OCI-LY7 (cell line): ENCODE results near the gene CIROP. TPM values are rescaled to one million over a fixed set of nuclear protein-coding genes. Genes with fewer than 3 reads are reported as not detected.

ENCODE experiments used
- BruUV-seq: library from RNA; stranded (reverse); fragments of 400-500 nt; replicated peaks from 2 replicates; lab custom pipeline; 2021; lab: Mats Ljungman, UMichigan
- CTCF ChIA-PET: fragments of 300-600 bp; sonication (Branson Sonifier 250); formaldehyde crosslinking; loops from one replicate; lab custom pipeline; 2022; ENCODE audit warnings: antibody characterized with exemption; ENCODE audit not compliant: unreplicated experiment; lab: Charles Lee
- POLR2A ChIA-PET: fragments of 300-600 bp; sonication (Branson Sonifier 250); formaldehyde crosslinking; loops from one replicate; lab custom pipeline; 2022; ENCODE audit warnings: antibody characterized with exemption; lab: Charles Lee
- DNase-seq: peaks from one replicate; pipeline ENCODE4 v3.0.0-alpha.2; 2015; ENCODE audit warnings: low spot score
- H2AFZ ChIP-seq: fragments of 200-600 bp; sonication (generic), shearing (Covaris generic); 2 replicates; pipeline ENCODE4 v1.6.1; 2014; ENCODE audit warnings: mild to moderate bottlenecking, antibody characterized with exemption, low read length, moderate library complexity
- H3K27ac ChIP-seq: fragments of 200-600 bp; sonication (generic); 2 replicates; pipeline ENCODE4 v1.5.1; 2014; ENCODE audit warnings: mixed run types, low read depth, mild to moderate bottlenecking, moderate library complexity, low read length, inconsistent platforms; ENCODE audit not compliant: poor library complexity, severe bottlenecking
- H3K36me3 ChIP-seq: fragments of 200-600 bp; sonication (generic); 2 replicates; pipeline ENCODE4 v1.6.1; 2014; ENCODE audit warnings: mild to moderate bottlenecking, antibody characterized with exemption, low read length, moderate library complexity, mixed read lengths; ENCODE audit not compliant: insufficient read depth
- H3K4me1 ChIP-seq: fragments of 200-600 bp; sonication (generic); 2 replicates; pipeline ENCODE4 v1.5.1; 2014; ENCODE audit warnings: mild to moderate bottlenecking, low read length; ENCODE audit not compliant: insufficient read depth, poor library complexity, severe bottlenecking
- H3K4me2 ChIP-seq: fragments of 200-600 bp; sonication (generic); 2 replicates; pipeline ENCODE4 v1.6.1; 2014; ENCODE audit warnings: mild to moderate bottlenecking, low read length
- H3K4me3 ChIP-seq: fragments of 200-600 bp; sonication (generic); 2 replicates; pipeline ENCODE4 v1.5.1; 2014; ENCODE audit warnings: mild to moderate bottlenecking, low read depth, low read length; ENCODE audit not compliant: poor library complexity, severe bottlenecking
- H3K79me2 ChIP-seq: fragments of 200-600 bp; sonication (generic); 2 replicates; pipeline ENCODE4 v1.6.1; 2016; ENCODE audit warnings: low read depth, mild to moderate bottlenecking, low read length, moderate library complexity, mixed read lengths; ENCODE audit not compliant: insufficient read depth
- H3K9me2 ChIP-seq: fragments of 200-600 bp; sonication (generic); 2 replicates; pipeline ENCODE4 v1.6.1; 2016; ENCODE audit warnings: mild to moderate bottlenecking, low read length, mixed read lengths; ENCODE audit not compliant: insufficient read depth
- H3K9me3 ChIP-seq: fragments of 200-600 bp; sonication (generic); 2 replicates; pipeline ENCODE4 v1.6.1; 2014; ENCODE audit warnings: mild to moderate bottlenecking, mixed run types, low read length, mixed read lengths
- H4K20me1 ChIP-seq: fragments of 200-600 bp; sonication (generic); 2 replicates; pipeline ENCODE4 v1.6.1; 2014; ENCODE audit warnings: mild to moderate bottlenecking, antibody characterized with exemption, low read length, moderate library complexity, mixed read lengths; ENCODE audit not compliant: insufficient read depth
- CTCF ChIP-seq: fragments of 200-600 bp; sonication (generic); conservative IDR thresholded peaks from 2 replicates; pipeline ENCODE4 v1.5.1; 2014; ENCODE audit warnings: mild to moderate bottlenecking, antibody characterized with exemption, low read length, moderate library complexity, mixed read lengths
- EZH2phosphoT487 ChIP-seq: fragments of 200-600 bp; sonication (generic); IDR thresholded peaks from 2 replicates; pipeline ENCODE4 v1.6.1; 2018; ENCODE audit warnings: low read depth, borderline replicate concordance, mild to moderate bottlenecking, mixed run types, antibody characterized with exemption, low read length, moderate library complexity, mixed read lengths
- intact Hi-C: fragments of 100-400 bp; cut with micrococcal nuclease; formaldehyde crosslinking; loops from one replicate; pipeline ENCODE4 v1.10.0; 2022; ENCODE audit not compliant: unreplicated experiment
- total RNA-seq, 2 experiments: library from RNA; depleted of rRNA in 1 of 2; stranded (reverse); fragments of >200 nt in 1 of 2; shearing (Covaris generic) in 1 of 2; gene quantifications; 2 replicates each; pipeline ENCODE4 v1.2.3, GENCODE V29; 2014 to 2022

Gene CIROP
- total RNA-seq, 2 experiments from 2014 or later = not detected

- BruUV-seq = no TSS peak
- H3K4me2 ChIP-seq = no peak overlapping the region
- H3K4me1 ChIP-seq = peaks cover 14% of the 10 kb centered on the region
- H3K9me2 ChIP-seq = no peaks in the 10 kb centered on the region
- H3K4me3 ChIP-seq = no peak overlapping the region
- no peak for DNase-seq
- H4K20me1 ChIP-seq = peaks cover 17% of the 10 kb centered on the region
- intact Hi-C loops = no loop called here
- H2AFZ ChIP-seq = no peak overlapping the region
- TF ChIP-seq CTCF (no peak), EZH2phosphoT487 (no peak)
- ChIA-PET POLR2A (interaction anchor here (0.5 to 1.7 kb wide), 9 partner anchors 9 to 895 kb away, joined by 3 to 8 read pairs (median 4); partner anchors contain the start of gene CEBPE), CTCF (interaction anchor here (0.6 to 0.9 kb wide), 3 partner anchors 105 to 215 kb away, joined by 3 to 5 read pairs (median 4); partner anchors contain the start of gene BCL2L2)
- H3K36me3 ChIP-seq = peaks cover 72% of the 10 kb centered on the region
- no peaks in the 10 kb centered on the region for H3K9me3 ChIP-seq
- H3K79me2 ChIP-seq = peaks cover 42% of the 10 kb centered on the region
- H3K27ac ChIP-seq = no peak overlapping the region
These were observed 13.2 kb downstream of the CIROP start for GRCh38 chr14:23091294-23092225.

DNA sequence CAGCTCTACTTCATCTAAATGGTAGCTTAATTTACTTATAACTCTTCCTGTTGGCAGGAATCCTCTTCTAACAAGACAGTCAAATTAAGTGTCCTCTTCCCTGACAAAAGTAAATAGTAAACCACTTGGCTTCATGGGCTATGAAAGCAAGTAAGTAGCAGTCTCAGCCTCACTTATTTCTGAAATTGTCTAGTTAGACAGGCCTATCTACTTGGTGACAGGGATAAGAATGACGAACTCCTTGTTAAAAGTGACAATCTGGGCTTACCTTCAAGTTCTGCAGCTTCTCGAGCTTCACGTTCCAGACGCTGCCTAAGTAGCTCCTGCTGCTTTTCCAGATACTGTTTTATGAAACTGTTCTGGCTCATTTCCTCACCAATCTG is 14.5 kb downstream of the CIROP start:
- intact Hi-C loops = no loop called here
- no peak overlapping the region for H2AFZ ChIP-seq
- CTCF ChIA-PET = no interaction called here
- peaks cover 32% of the 10 kb centered on the region for H3K79me2 ChIP-seq
- H3K9me2 ChIP-seq = no peaks in the 10 kb centered on the region
- H3K9me3 ChIP-seq = no peaks in the 10 kb centered on the region
- H3K36me3 ChIP-seq = peaks cover 85% of the 10 kb centered on the region
- H4K20me1 ChIP-seq = peaks cover 17% of the 10 kb centered on the region
- DNase-seq = no peak
- no TSS peak for BruUV-seq
- TF ChIP-seq EZH2phosphoT487 (no peak), CTCF (no peak)
- H3K4me2 ChIP-seq = no peak overlapping the region
- H3K27ac ChIP-seq = no peak overlapping the region
- peaks cover 11% of the 10 kb centered on the region for H3K4me1 ChIP-seq
- no peak overlapping the region for H3K4me3 ChIP-seq
- POLR2A ChIA-PET = no interaction called here
